Smooth muscle cell (in vitro differentiated cells): ENCODE results near the gene ARF6. TPM values are rescaled to one million over a fixed set of nuclear protein-coding genes. Genes with fewer than 3 reads are reported as not detected.
A peak's percentile ranks its signal among the peaks of the same experiment; 100 is the strongest.
"Not testable (repeated sequence)": the region's sequence is repeated elsewhere in the genome, so short reads cannot be mapped to it uniquely, and the experiment has no call there.

ENCODE experiments used
- DNase-seq: peaks from one replicate; lab custom pipeline; 2025; ENCODE audit not compliant: unreplicated experiment; lab: John Stamatoyannopoulos, UW
- H2AFZ ChIP-seq: fragments of 200-600 bp; sonication (generic); 2 replicates; pipeline ENCODE4 v1.6.0; 2016; ENCODE audit warnings: antibody characterized with exemption, low read depth, mild to moderate bottlenecking
- H3F3A ChIP-seq: fragments of 200-600 bp; sonication (generic); 2 replicates; pipeline ENCODE4 v1.6.0; 2017; ENCODE audit warnings: antibody characterized with exemption, low read depth
- H3K27ac ChIP-seq: fragments of 200-600 bp; sonication (generic); 2 replicates; pipeline ENCODE4 v1.5.1; 2016; ENCODE audit warnings: low read depth, mild to moderate bottlenecking
- H3K27me3 ChIP-seq: fragments of 200-600 bp; sonication (generic); 2 replicates; pipeline ENCODE4 v1.6.1; 2016; ENCODE audit warnings: low read depth, mild to moderate bottlenecking
- H3K36me3 ChIP-seq: fragments of 200-600 bp; sonication (generic); 2 replicates; pipeline ENCODE4 v1.5.1; 2016; ENCODE audit warnings: low read depth
- H3K4me1 ChIP-seq: fragments of 200-600 bp; sonication (generic); 2 replicates; pipeline ENCODE4 v1.5.1; 2016; ENCODE audit warnings: low read depth
- H3K4me2 ChIP-seq: fragments of 200-600 bp; sonication (generic); 2 replicates; pipeline ENCODE4 v1.6.0; 2016; ENCODE audit warnings: mild to moderate bottlenecking
- H3K4me3 ChIP-seq: fragments of 200-600 bp; sonication (generic); 2 replicates; pipeline ENCODE4 v1.5.1; 2016; ENCODE audit warnings: mild to moderate bottlenecking
- H3K79me2 ChIP-seq: fragments of 200-600 bp; sonication (generic); 2 replicates; pipeline ENCODE4 v1.6.0; 2016; ENCODE audit warnings: low read depth, mild to moderate bottlenecking
- H3K9ac ChIP-seq: fragments of 200-600 bp; sonication (generic); 2 replicates; pipeline ENCODE4 v1.6.0; 2016; ENCODE audit warnings: low read depth
- H3K9me3 ChIP-seq: fragments of 200-600 bp; sonication (generic); replicated peaks from 2 replicates; pipeline ENCODE4 v1.5.1; 2016; ENCODE audit warnings: low read depth
- H4K20me1 ChIP-seq: fragments of 200-600 bp; sonication (generic); 2 replicates; pipeline ENCODE4 v1.6.0; 2016; ENCODE audit warnings: low read depth
- CTCF ChIP-seq: fragments of 200-600 bp; sonication (generic); IDR thresholded peaks from 2 replicates; pipeline ENCODE4 v1.5.1; 2017; ENCODE audit warnings: borderline replicate concordance, mild to moderate bottlenecking, antibody characterized with exemption; ENCODE audit not compliant: insufficient read depth, poor library complexity, severe bottlenecking
- WGBS: methylation state at CpG from one replicate; pipeline ENCODE4 v1.1.7; 2016; ENCODE audit warnings: low lambda C conversion rate; 5-methylcytosine and 5-hydroxymethylcytosine counted together
- polyA plus RNA-seq: library from polyadenylated mRNA; unstranded; fragments of >200 nt; fragmentation: Nextera tagmentation; extraction: Ambion mirVana; gene quantifications from 2 replicates; pipeline ENCODE4 v1.2.1, GENCODE V29; 2016
- total RNA-seq: library from RNA; depleted of rRNA; stranded (reverse); fragments of >200 nt; gene quantifications from 2 replicates; pipeline ENCODE4 v1.2.3, GENCODE V29; 2014

ARF6 gene
- total and polyA plus RNA-seq, 2 experiments from 2014 or later = 59.8 to 68.7 TPM

GRCh38 chr14:49939215-49939614 lies 46.3 kb downstream of the ARF6 start:
- not testable (repeated sequence) for H3K4me1 ChIP-seq

GRCh38 chr14:49939884-49940510 lies 47.1 kb downstream of the ARF6 start:
- H3K4me1 ChIP-seq = peaks cover 8% of the 10 kb centered on the region
- H4K20me1 ChIP-seq = no peaks in the 10 kb centered on the region
- no peak overlapping the region for H3K4me3 ChIP-seq
- no peaks in the 10 kb centered on the region for H3K79me2 ChIP-seq
- H3K9ac ChIP-seq = no peak overlapping the region
- no peak for TF ChIP-seq CTCF
- 80% methylated on average over 6 of the region's 6 CpGs for WGBS
- no peaks in the 10 kb centered on the region for H3K9me3 ChIP-seq
- H2AFZ ChIP-seq = no peak overlapping the region
- H3K27me3 ChIP-seq = no peaks in the 10 kb centered on the region
- H3K36me3 ChIP-seq = no peaks in the 10 kb centered on the region
- peak overlapping the region; percentile 45 for H3K4me2 ChIP-seq
- DNase-seq = no peak
- H3F3A ChIP-seq = no peaks in the 10 kb centered on the region
- peak overlapping the region; percentile 24 for H3K27ac ChIP-seq

More at GRCh38 chr14:49939215-49939614, 46.3 kb downstream of the ARF6 start:
- H3K79me2 ChIP-seq, H2AFZ ChIP-seq, DNase-seq, H3K27ac ChIP-seq, H3F3A ChIP-seq, H3K4me3 ChIP-seq, H3K9me3 ChIP-seq, H3K36me3 ChIP-seq, H3K4me2 ChIP-seq, H3K9ac ChIP-seq, H3K27me3 ChIP-seq, H4K20me1 ChIP-seq: not testable (repeated sequence)
- 98% methylated on average over 2 of the region's 2 CpGs for WGBS

- peak overlapping the region; percentile 24 for H3K27ac ChIP-seq
- 63% methylated on average over 1 of the region's 1 CpG for WGBS
- DNase-seq = no peak
- H3F3A ChIP-seq = no peaks in the 10 kb centered on the region
- H3K4me2 ChIP-seq = peak overlapping the region; percentile 45
- H3K27me3 ChIP-seq = no peaks in the 10 kb centered on the region
- no peak for TF ChIP-seq CTCF
- no peaks in the 10 kb centered on the region for H3K79me2 ChIP-seq
- H3K9ac ChIP-seq = no peak overlapping the region
- no peak overlapping the region for H3K4me3 ChIP-seq
- H3K36me3 ChIP-seq = no peaks in the 10 kb centered on the region
- H4K20me1 ChIP-seq = no peaks in the 10 kb centered on the region
- peaks cover 8% of the 10 kb centered on the region for H3K4me1 ChIP-seq
- H2AFZ ChIP-seq = peak overlapping the region; percentile 4
- H3K9me3 ChIP-seq = no peaks in the 10 kb centered on the region
Measured at GRCh38 chr14:49940808-49941421, 48.0 kb downstream of the ARF6 start.

DNA sequence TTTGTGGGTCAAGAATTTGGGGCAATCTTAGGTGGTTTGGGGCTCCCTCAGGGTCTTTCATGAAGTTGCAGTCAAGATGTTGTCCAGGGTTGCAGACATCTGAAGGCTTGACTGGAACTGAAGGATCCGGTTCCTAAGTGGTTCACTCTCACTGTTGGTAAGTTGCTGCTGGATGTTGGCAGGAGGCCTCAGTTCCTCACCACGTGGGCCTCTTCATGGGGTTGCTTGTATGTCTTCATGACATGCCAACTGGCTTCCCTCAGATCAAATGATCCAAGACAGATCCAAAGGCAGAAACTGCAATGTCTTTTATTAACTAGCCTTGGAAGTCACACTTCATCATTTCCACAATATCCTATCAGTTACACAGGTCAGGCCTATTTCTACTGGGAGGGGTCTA lies 49.2 kb downstream of the ARF6 start:
- Histone ChIP-seq H3F3A (peaks cover 5% of the 10 kb centered on the region), H3K9ac (no peak overlapping the region), H3K4me1 (peaks cover 12% of the 10 kb centered on the region), H3K27me3 (no peaks in the 10 kb centered on the region), H3K4me2 (no peak overlapping the region), H3K27ac (no peak overlapping the region), H3K36me3 (no peaks in the 10 kb centered on the region), H3K4me3 (no peak overlapping the region), H3K79me2 (no peaks in the 10 kb centered on the region), H4K20me1 (no peaks in the 10 kb centered on the region), H3K9me3 (no peaks in the 10 kb centered on the region), H2AFZ (no peak overlapping the region)
- no peak for TF ChIP-seq CTCF
- DNase-seq = no peak
- WGBS = 90% methylated on average over 2 of the region's 2 CpGs
